ENCODE data around the gene DNAJB2. TPM values are rescaled to one million over a fixed set of nuclear protein-coding genes. Genes with fewer than 3 reads are reported as not detected.
A peak's percentile ranks its signal among the peaks of the same experiment; 100 is the strongest.
"Not testable (repeated sequence)": the region's sequence is repeated elsewhere in the genome, so short reads cannot be mapped to it uniquely, and the experiment has no call there.

Gene DNAJB2
- total RNA-seq, 1 experiment from 2014 or later, result 21.5 TPM

GRCh38 chr2:219298759-219299371 lies 19.7 kb downstream of the DNAJB2 start:
- DNase-seq (ENCODE audit: low read depth), result peak; percentile 63

GRCh38 chr2:219299372-219299760 lies 20.2 kb downstream of the DNAJB2 start:
- DNase-seq (ENCODE audit: low read depth), result no peak

DNA sequence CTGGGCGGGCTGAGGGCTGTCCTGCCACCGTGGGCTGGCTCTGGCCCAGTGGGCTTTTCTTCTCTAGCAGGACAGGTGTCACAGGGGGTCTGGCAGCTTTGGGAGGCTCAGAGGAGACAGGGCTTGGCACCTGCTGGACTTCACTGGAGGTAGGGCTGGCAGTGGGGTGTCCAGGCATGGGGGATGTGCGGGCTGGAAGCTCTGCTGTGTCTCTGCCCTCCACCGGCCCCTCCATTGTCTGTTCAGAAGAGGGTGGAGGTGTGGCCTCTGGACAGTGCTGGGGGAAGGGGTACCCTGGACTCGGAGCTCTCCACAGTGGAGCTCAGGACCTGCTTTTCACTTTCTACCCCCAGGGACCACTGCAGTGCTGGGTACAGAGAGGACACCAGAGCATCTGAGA lies 20.9 kb downstream of the DNAJB2 start:
- no peak for DNase-seq (ENCODE audit: low read depth)

GRCh38 chr2:219302412-219302968 lies 23.3 kb downstream of the DNAJB2 start:
- DNase-seq (ENCODE audit: low read depth), result no peak

- DNase-seq (ENCODE audit: low read depth), result no peak
These were observed 25.1 kb downstream of the DNAJB2 start for GRCh38 chr2:219304223-219304622.

DNA sequence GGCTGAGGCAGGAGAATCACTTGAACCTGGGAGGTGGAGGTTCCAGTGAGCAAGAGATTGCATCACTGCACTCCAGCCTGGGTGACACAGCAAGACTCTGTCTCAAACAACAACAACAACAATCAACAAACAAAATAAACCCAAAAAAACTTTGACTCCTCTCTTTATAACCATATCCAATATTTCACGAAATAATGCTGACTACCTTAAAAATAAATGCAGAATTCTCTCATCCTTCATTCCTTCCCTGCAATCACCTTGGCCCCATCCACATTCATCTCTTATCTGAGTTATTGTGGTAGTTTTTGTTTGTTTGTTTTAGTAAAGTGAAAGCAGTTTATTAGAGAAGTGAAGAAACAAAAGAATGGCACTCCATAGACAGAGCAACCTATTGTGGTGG lies 26.9 kb downstream of the DNAJB2 start:
- DNase-seq (ENCODE audit: low read depth), result no peak

- DNase-seq (ENCODE audit: low read depth), result peak; percentile 64
These were observed 29.3 kb downstream of the DNAJB2 start for GRCh38 chr2:219308142-219309101.

GRCh38 chr2:219309278-219309677 lies 30.1 kb downstream of the DNAJB2 start, which contains the start of gene PTPRN:
Gene PTPRN, minus strand, starts transcription at chr2:219309401. Its CDS starts 69 bp downstream, at chr2:219309332.
- DNase-seq (ENCODE audit: low read depth), result no peak

DNA sequence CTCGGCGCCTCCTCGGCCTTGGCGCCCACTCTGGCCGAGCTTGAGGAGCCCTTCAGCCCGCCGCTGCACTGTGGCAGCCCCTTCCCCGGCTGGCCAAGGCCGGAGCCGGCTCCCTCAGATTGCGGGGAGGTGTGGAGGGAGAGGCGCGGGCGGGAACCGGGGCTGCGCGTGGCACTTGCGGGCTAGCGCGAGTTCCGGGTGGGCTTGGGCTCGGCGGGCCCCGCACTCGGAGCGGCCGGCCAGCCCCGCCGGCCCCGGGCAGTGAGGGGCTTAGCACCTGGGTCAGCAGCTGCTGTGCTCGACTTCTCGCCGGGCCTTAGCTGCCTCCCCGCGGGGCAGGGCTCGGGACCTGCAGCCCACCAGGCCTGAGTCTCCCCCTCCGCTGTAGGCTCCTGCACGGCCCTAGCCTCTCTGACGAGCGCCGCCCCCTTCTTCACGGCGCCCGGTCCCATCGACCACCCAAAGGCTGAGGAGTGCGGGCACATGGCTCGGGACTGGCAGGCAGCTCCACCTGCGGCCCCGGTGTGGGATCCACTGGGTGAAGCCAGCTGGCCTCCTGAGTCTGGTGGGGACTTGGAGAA lies 33.6 kb downstream of the DNAJB2 start:
- DNase-seq (ENCODE audit: low read depth), result not testable (repeated sequence)

- peak; percentile 13 for DNase-seq (ENCODE audit: low read depth)
These were observed 35.8 kb downstream of the DNAJB2 start for GRCh38 chr2:219314804-219315468.

GRCh38 chr2:219323434-219323833 lies 44.3 kb downstream of the DNAJB2 start:
- DNase-seq (ENCODE audit: low read depth), result no peak

GRCh38 chr2:219325136-219325535 lies 46.0 kb downstream of the DNAJB2 start:
- DNase-seq (ENCODE audit: low read depth), result no peak

DNA sequence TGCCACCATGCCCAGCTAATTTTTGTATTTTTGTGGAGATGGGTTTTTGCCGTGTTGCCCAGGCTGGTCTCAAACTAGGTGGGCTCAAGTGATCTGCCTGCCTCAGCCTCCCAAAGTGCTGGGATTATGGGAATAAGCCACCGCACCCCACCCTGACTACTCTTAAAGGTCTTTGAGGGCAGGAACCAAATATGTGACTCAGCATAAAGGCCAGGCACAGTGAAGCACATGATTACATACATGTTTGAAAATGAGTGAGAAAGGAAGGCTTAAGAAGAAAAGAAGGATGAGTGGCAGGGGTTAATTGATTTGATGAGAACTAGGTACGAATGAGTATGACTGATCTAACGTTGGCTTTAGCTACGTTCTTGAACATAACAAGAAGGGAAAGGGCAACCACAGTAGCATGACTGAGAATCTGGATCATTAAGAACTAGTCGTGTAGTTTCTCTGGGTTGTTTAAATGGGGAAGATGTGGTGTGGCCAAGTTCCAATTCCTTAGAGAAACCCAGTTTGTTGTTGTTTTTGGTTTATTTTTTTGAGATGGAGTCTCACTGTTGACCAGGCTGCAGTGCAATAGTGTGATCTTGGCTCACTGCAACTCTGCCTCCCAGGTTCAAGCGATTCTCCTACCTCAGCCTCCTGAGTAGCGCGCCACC lies 46.6 kb downstream of the DNAJB2 start:
- no peak for DNase-seq (ENCODE audit: low read depth)

GRCh38 chr2:219327719-219328118 lies 48.6 kb downstream of the DNAJB2 start:
- DNase-seq (ENCODE audit: low read depth), result no peak

DNA sequence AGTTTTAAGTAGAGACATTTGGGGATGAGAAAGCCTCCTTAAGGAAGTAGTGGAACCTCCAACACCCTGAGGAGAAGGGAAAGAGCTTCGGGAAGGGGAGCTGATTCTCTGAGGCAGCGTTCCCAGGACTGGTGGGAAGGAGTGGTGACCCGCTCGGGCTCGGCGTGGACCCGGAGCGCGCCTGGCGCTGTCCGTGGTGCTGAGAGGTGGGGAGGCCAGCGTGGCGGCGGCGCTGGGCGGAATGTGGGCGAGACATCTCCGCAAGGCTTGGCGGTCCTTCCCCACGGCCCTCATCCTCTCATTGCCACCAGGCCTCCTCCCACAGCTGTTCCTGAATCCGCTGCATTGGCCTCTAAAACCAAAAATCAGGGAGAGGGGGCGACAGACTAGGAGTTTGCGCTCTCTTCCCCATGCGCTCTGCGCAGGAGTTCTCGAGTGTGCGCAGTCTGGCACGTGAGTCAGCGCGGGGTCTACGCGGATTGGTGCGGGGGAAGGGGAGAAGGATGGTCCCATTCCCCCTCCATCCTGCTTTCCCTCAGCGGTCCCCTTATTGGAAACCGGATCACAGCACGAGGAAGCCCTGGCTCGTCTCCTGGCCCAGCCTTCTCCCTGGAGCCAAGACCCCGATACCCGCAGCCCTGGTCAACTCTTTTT lies 52.5 kb downstream of the DNAJB2 start:
- DNase-seq (ENCODE audit: low read depth), result peak; percentile 5

- no peak for DNase-seq (ENCODE audit: low read depth)
These were observed 53.4 kb downstream of the DNAJB2 start, which contains the start of gene RESP18 for GRCh38 chr2:219332542-219332941. Gene RESP18, minus strand, starts transcription at chr2:219332744.

DNA sequence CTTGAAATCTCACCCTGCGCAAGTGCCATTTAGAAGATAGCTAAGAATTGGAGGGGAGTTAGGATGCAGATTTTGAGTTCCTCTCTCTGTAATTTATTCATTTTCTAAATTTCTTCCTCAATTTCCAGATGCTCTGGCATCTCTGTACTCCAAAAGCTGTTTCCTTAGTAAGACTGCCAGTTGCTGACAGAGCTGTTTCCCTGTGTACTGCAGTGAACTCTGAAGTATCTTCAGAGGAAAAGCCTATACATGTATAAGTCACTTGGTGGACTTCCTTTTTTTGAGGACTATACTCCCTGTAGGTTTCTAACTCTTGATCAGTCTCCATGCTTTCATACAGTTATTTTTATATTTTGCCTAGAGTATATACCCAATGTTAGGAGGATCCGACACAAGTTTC lies 54.9 kb downstream of the DNAJB2 start:
- no peak for DNase-seq (ENCODE audit: low read depth)

GRCh38 chr2:219335373-219335786 lies 56.2 kb downstream of the DNAJB2 start:
- DNase-seq (ENCODE audit: low read depth), result no peak
